ENCODE results near the gene GPR22.

GPR22 gene

GRCh38 chr7:107450970-107451369, 18.9 kb upstream of the GPR22 start:
- Histone ChIP-seq H3K36me3 (ENCODE audit: control insufficient read depth, insufficient read depth, low read length) (no peaks in the 10 kb centered on the region), H3K4me1 (ENCODE audit: control insufficient read depth, insufficient read depth, low read length) (no peaks in the 10 kb centered on the region), H3K4me3 (ENCODE audit: low read depth, low read length) (no peak overlapping the region), H3K9me3 (ENCODE audit: control insufficient read depth, insufficient read depth, low read depth, low read length) (no peaks in the 10 kb centered on the region), H3K27me3 (ENCODE audit: control insufficient read depth, insufficient read depth, low read length) (no peaks in the 10 kb centered on the region), H3K9ac (ENCODE audit: low read length) (no peak overlapping the region), H3K27ac (ENCODE audit: low read depth, low read length) (no peak overlapping the region)

GRCh38 chr7:107453388-107453787, 16.5 kb upstream of the GPR22 start:
- H3K27me3 ChIP-seq (ENCODE audit: control insufficient read depth, insufficient read depth, low read length) = no peaks in the 10 kb centered on the region
- no peak overlapping the region for H3K4me3 ChIP-seq (ENCODE audit: low read depth, low read length)
- H3K9ac ChIP-seq (ENCODE audit: low read length) = no peak overlapping the region
- H3K4me1 ChIP-seq (ENCODE audit: control insufficient read depth, insufficient read depth, low read length) = no peaks in the 10 kb centered on the region
- H3K36me3 ChIP-seq (ENCODE audit: control insufficient read depth, insufficient read depth, low read length) = no peaks in the 10 kb centered on the region
- no peak overlapping the region for H3K27ac ChIP-seq (ENCODE audit: low read depth, low read length)
- H3K9me3 ChIP-seq (ENCODE audit: control insufficient read depth, insufficient read depth, low read depth, low read length) = no peaks in the 10 kb centered on the region

- no peaks in the 10 kb centered on the region for H3K9me3 ChIP-seq (ENCODE audit: control insufficient read depth, insufficient read depth, low read depth, low read length)
- no peaks in the 10 kb centered on the region for H3K36me3 ChIP-seq (ENCODE audit: control insufficient read depth, insufficient read depth, low read length)
- H3K27ac ChIP-seq (ENCODE audit: low read depth, low read length) = no peak overlapping the region
- peaks cover 10% of the 10 kb centered on the region for H3K4me1 ChIP-seq (ENCODE audit: control insufficient read depth, insufficient read depth, low read length)
- no peaks in the 10 kb centered on the region for H3K27me3 ChIP-seq (ENCODE audit: control insufficient read depth, insufficient read depth, low read length)
- H3K9ac ChIP-seq (ENCODE audit: low read length) = no peak overlapping the region
- no peak overlapping the region for H3K4me3 ChIP-seq (ENCODE audit: low read depth, low read length)
These were observed 7.8 kb upstream of the GPR22 start for GRCh38 chr7:107461938-107462533.

GRCh38 chr7:107463139-107464078, 6.4 kb upstream of the GPR22 start:
- Histone ChIP-seq H3K4me3 (ENCODE audit: low read depth, low read length) (no peak overlapping the region), H3K9me3 (ENCODE audit: control insufficient read depth, insufficient read depth, low read depth, low read length) (no peaks in the 10 kb centered on the region), H3K4me1 (ENCODE audit: control insufficient read depth, insufficient read depth, low read length) (peaks cover 10% of the 10 kb centered on the region), H3K36me3 (ENCODE audit: control insufficient read depth, insufficient read depth, low read length) (no peaks in the 10 kb centered on the region), H3K27ac (ENCODE audit: low read depth, low read length) (no peak overlapping the region), H3K27me3 (ENCODE audit: control insufficient read depth, insufficient read depth, low read length) (no peaks in the 10 kb centered on the region), H3K9ac (ENCODE audit: low read length) (no peak overlapping the region)

- Histone ChIP-seq H3K36me3 (ENCODE audit: control insufficient read depth, insufficient read depth, low read length) (no peaks in the 10 kb centered on the region), H3K27me3 (ENCODE audit: control insufficient read depth, insufficient read depth, low read length) (no peaks in the 10 kb centered on the region), H3K4me1 (ENCODE audit: control insufficient read depth, insufficient read depth, low read length) (peaks cover 10% of the 10 kb centered on the region), H3K9ac (ENCODE audit: low read length) (no peak overlapping the region), H3K4me3 (ENCODE audit: low read depth, low read length) (no peak overlapping the region), H3K9me3 (ENCODE audit: control insufficient read depth, insufficient read depth, low read depth, low read length) (no peaks in the 10 kb centered on the region), H3K27ac (ENCODE audit: low read depth, low read length) (no peak overlapping the region)
These were observed 5.1 kb upstream of the GPR22 start for GRCh38 chr7:107464666-107465226.

- H3K9ac ChIP-seq (ENCODE audit: low read length) = no peak overlapping the region
- peaks cover 10% of the 10 kb centered on the region for H3K4me1 ChIP-seq (ENCODE audit: control insufficient read depth, insufficient read depth, low read length)
These were observed 1.9 kb upstream of the GPR22 start for GRCh38 chr7:107467972-107468371.

GRCh38 chr7:107468824-107469223, 1.0 kb upstream of the GPR22 start:
- Histone ChIP-seq H3K9ac (ENCODE audit: low read length) (no peak overlapping the region), H3K9me3 (ENCODE audit: control insufficient read depth, insufficient read depth, low read depth, low read length) (no peaks in the 10 kb centered on the region), H3K27ac (ENCODE audit: low read depth, low read length) (no peak overlapping the region), H3K27me3 (ENCODE audit: control insufficient read depth, insufficient read depth, low read length) (no peaks in the 10 kb centered on the region), H3K4me1 (ENCODE audit: control insufficient read depth, insufficient read depth, low read length) (peaks cover 3% of the 10 kb centered on the region), H3K36me3 (ENCODE audit: control insufficient read depth, insufficient read depth, low read length) (no peaks in the 10 kb centered on the region), H3K4me3 (ENCODE audit: low read depth, low read length) (no peak overlapping the region)

More at GRCh38 chr7:107467972-107468371, 1.9 kb upstream of the GPR22 start:
- no peaks in the 10 kb centered on the region for H3K9me3 ChIP-seq (ENCODE audit: control insufficient read depth, insufficient read depth, low read depth, low read length)
- no peak overlapping the region for H3K27ac ChIP-seq (ENCODE audit: low read depth, low read length)
- H3K4me3 ChIP-seq (ENCODE audit: low read depth, low read length) = no peak overlapping the region
- no peaks in the 10 kb centered on the region for H3K36me3 ChIP-seq (ENCODE audit: control insufficient read depth, insufficient read depth, low read length)
- no peaks in the 10 kb centered on the region for H3K27me3 ChIP-seq (ENCODE audit: control insufficient read depth, insufficient read depth, low read length)

- Histone ChIP-seq H3K27me3 (ENCODE audit: control insufficient read depth, insufficient read depth, low read length) (no peaks in the 10 kb centered on the region), H3K27ac (ENCODE audit: low read depth, low read length) (no peak overlapping the region), H3K36me3 (ENCODE audit: control insufficient read depth, insufficient read depth, low read length) (no peaks in the 10 kb centered on the region), H3K9me3 (ENCODE audit: control insufficient read depth, insufficient read depth, low read depth, low read length) (no peaks in the 10 kb centered on the region), H3K4me1 (ENCODE audit: control insufficient read depth, insufficient read depth, low read length) (no peaks in the 10 kb centered on the region; the same call in 1 of the 2 replicates), H3K9ac (ENCODE audit: low read length) (no peak overlapping the region), H3K4me3 (ENCODE audit: low read depth, low read length) (no peak overlapping the region)
These were observed 1.6 kb downstream of the GPR22 start for GRCh38 chr7:107471292-107472070.

- no peaks in the 10 kb centered on the region for H3K27me3 ChIP-seq (ENCODE audit: control insufficient read depth, insufficient read depth, low read length)
- H3K9ac ChIP-seq (ENCODE audit: low read length) = no peak overlapping the region
- H3K27ac ChIP-seq (ENCODE audit: low read depth, low read length) = no peak overlapping the region
- no peaks in the 10 kb centered on the region for H3K36me3 ChIP-seq (ENCODE audit: control insufficient read depth, insufficient read depth, low read length)
- no peaks in the 10 kb centered on the region for H3K9me3 ChIP-seq (ENCODE audit: control insufficient read depth, insufficient read depth, low read depth, low read length)
- H3K4me1 ChIP-seq (ENCODE audit: control insufficient read depth, insufficient read depth, low read length) = no peaks in the 10 kb centered on the region; the same call in 1 of the 2 replicates
- H3K4me3 ChIP-seq (ENCODE audit: low read depth, low read length) = no peak overlapping the region
These were observed 2.3 kb downstream of the GPR22 start for GRCh38 chr7:107472116-107472515.

GRCh38 chr7:107474104-107474521, 4.3 kb downstream of the GPR22 start:
- Histone ChIP-seq H3K36me3 (ENCODE audit: control insufficient read depth, insufficient read depth, low read length) (no peaks in the 10 kb centered on the region), H3K9me3 (ENCODE audit: control insufficient read depth, insufficient read depth, low read depth, low read length) (no peaks in the 10 kb centered on the region), H3K27me3 (ENCODE audit: control insufficient read depth, insufficient read depth, low read length) (no peaks in the 10 kb centered on the region), H3K4me1 (ENCODE audit: control insufficient read depth, insufficient read depth, low read length) (no peaks in the 10 kb centered on the region; the same call in 1 of the 2 replicates), H3K4me3 (ENCODE audit: low read depth, low read length) (no peak overlapping the region), H3K27ac (ENCODE audit: low read depth, low read length) (no peak overlapping the region), H3K9ac (ENCODE audit: low read length) (no peak overlapping the region)

Measured in HUES6 (cell line).